ENCODE data around the gene PLPP7. TPM values are rescaled to one million over a fixed set of nuclear protein-coding genes. Genes with fewer than 3 reads are reported as not detected.

PLPP7 gene
- total RNA-seq, 4 donors from 2014 or later = 1.1 to 2.9 (median 2.7) TPM

DNA sequence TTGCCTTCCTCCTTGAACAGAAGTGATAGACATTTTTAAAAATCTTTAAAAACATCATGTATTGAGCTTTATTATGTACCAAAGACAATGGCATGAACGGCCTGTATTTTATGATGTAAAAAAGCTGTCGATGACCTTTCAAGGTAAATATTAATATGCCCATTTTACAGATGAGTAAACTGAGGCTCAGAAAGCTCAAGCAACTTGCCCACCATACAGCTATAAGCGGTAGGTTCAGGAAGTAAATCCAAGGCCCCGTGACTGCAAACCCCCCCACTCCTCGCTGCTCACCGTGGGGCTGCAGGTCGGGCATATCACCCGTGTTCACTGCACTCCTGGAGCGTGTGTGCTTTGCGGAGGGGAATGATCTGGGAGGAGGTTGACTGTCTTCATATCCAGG is 3.4 kb downstream of the PLPP7 start:
- no peaks in the 10 kb centered on the region for H3K4me1 ChIP-seq
- no peak for DNase-seq
- intact Hi-C loops (cut with DNase I) = no loop called here

DNA sequence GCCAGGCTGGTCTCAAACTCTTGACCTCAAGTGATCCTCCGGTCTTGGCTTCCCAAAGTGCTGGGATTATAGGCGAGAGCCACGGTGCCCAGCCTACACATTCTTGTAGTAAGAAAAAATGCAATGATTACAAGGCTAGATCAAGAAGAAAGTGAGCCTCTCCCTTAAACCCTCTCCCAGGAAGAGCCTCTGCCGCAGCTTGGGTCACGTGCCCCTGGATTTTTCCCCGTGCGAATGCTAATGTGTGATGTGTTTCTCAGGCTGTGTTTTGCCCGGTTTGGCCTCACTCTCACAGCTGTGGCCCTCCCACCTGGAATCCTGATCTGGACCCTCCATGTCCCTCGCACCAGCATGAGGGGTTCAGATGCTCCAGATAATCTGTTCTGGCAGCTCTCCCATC is 6.9 kb downstream of the PLPP7 start:
- Histone ChIP-seq H3K4me3 (replicated peaks in 1 of 3) (no peak overlapping the region), H3K4me1 (no peaks in the 10 kb centered on the region), H3K27ac (no peak overlapping the region), H3K36me3 (no peaks in the 10 kb centered on the region), H3K9me3 (no peaks in the 10 kb centered on the region), H3K27me3 (no peaks in the 10 kb centered on the region)
- 75 to 84% methylated on average over 9 of the region's 9 CpGs for WGBS, 2 donors
- TF ChIP-seq, protein P1, sequence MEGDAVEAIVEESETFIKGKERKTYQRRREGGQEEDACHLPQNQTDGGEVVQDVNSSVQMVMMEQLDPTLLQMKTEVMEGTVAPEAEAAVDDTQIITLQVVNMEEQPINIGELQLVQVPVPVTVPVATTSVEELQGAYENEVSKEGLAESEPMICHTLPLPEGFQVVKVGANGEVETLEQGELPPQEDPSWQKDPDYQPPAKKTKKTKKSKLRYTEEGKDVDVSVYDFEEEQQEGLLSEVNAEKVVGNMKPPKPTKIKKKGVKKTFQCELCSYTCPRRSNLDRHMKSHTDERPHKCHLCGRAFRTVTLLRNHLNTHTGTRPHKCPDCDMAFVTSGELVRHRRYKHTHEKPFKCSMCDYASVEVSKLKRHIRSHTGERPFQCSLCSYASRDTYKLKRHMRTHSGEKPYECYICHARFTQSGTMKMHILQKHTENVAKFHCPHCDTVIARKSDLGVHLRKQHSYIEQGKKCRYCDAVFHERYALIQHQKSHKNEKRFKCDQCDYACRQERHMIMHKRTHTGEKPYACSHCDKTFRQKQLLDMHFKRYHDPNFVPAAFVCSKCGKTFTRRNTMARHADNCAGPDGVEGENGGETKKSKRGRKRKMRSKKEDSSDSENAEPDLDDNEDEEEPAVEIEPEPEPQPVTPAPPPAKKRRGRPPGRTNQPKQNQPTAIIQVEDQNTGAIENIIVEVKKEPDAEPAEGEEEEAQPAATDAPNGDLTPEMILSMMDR (IDR thresholded peaks at IDR 0.05) = no peak
- TF ChIP-seq POLR2A (IDR thresholded peaks at IDR 0.05) = no peak
- intact Hi-C loops (cut with DNase I) = no loop called here
- no peak for DNase-seq

More for the DNA sequence above, 3.4 kb downstream of the PLPP7 start:
- Histone ChIP-seq H3K9me3 (no peaks in the 10 kb centered on the region), H3K27me3 (no peaks in the 10 kb centered on the region), H3K36me3 (no peaks in the 10 kb centered on the region), H3K27ac (no peak overlapping the region), H3K4me3 (replicated peaks in 1 of 3) (no peak overlapping the region)
- TF ChIP-seq, protein P1 (IDR thresholded peaks at IDR 0.05) = no peak
- TF ChIP-seq POLR2A (IDR thresholded peaks at IDR 0.05) = no peak
- 94 to 96% methylated on average over 7 to 10 of the region's 10 CpGs for WGBS, 2 donors

DNA sequence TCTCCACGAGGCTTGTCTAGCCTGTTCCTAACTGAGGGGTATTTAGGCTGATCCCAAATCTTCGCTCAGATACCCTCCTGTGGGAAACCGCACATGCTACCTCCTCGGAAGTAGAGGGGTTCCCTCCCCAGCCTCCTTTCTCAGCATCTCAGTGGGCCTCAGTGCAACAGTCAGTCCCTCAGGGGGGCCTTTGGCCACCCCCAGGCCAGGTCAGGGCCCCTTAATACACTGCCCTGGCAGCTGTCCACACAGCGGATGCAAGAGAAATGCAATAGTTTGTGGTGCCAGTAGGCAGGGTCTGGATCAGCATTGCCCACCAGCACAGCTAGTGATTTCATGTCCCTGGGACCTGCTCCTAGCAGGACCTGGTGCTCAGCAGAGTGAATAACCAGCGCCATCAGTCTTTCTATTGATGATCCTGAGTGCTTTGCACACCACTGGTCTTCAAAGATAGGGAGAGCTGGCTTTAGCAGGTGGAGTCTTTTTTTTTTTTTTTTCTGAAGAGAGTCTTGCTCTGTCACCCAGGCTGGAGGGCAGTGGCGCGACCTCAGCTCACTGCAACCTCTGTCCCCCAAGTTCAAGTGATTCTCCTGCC is 7.5 kb downstream of the PLPP7 start:
- Histone ChIP-seq H3K36me3 (no peaks in the 10 kb centered on the region), H3K4me1 (no peaks in the 10 kb centered on the region), H3K9me3 (no peaks in the 10 kb centered on the region), H3K27ac (no peak overlapping the region), H3K27me3 (no peaks in the 10 kb centered on the region), H3K4me3 (replicated peaks in 1 of 3) (no peak overlapping the region)
- no peak for TF ChIP-seq POLR2A (IDR thresholded peaks at IDR 0.05)
- TF ChIP-seq, protein P1 (IDR thresholded peaks at IDR 0.05) = no peak
- intact Hi-C loops (cut with DNase I) = no loop called here
- WGBS, 2 donors = 85 to 87% methylated on average over 7 to 8 of the region's 8 CpGs
- DNase-seq = no peak

DNA sequence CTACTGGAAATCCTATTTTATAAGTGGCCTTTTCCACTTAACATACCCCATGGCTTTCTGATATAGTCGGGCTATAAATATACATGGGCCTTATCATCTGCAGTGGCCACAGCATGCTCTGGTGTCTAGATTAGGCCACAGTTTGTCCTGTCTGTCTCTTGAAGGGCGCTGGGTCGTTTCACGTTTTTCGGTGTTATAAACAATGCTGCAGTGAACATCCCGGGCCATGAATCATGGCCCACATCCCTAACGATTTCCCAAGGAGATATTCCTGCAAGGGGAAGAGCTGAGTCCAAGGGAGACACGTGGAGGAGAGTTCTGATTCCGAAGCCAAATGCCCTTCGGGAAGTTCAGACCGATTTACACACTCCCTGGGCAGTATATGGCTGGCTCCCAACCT is 8.4 kb downstream of the PLPP7 start:
- no peaks in the 10 kb centered on the region for H3K4me1 ChIP-seq
- DNase-seq = no peak
- H3K36me3 ChIP-seq = no peaks in the 10 kb centered on the region
- intact Hi-C loops (cut with DNase I) = no loop called here
- WGBS, 2 donors = 77 to 78% methylated on average over 11 of the region's 11 CpGs
- no peak overlapping the region for H3K27ac ChIP-seq
- no peaks in the 10 kb centered on the region for H3K27me3 ChIP-seq
- no peak for TF ChIP-seq POLR2A (IDR thresholded peaks at IDR 0.05)
- TF ChIP-seq, protein P1 (IDR thresholded peaks at IDR 0.05) = no peak
- H3K9me3 ChIP-seq = no peaks in the 10 kb centered on the region
- no peak overlapping the region for H3K4me3 ChIP-seq (replicated peaks in 1 of 3)

DNA sequence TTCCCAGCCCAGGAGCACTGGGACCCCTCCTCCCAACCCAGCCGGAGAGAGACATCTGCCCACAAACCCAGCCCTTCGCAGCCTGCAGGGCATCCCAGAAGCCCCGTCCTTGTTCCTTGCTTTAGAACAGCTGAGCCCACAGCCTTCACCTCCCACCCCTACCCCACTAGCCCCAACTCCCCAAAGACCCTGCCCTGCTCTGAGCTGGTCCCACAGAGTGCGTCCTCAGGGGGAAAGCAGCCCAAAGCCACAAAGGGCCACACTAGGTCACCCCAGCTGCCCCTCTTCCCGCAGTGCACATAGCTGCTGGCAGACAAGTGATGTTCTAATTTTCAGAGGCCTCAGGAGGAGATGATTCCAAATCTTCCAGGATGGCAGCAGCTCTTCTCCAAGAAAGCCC is 8.8 kb downstream of the PLPP7 start:
- 79 to 81% methylated on average over 4 to 5 of the region's 5 CpGs for WGBS, 2 donors
- no peaks in the 10 kb centered on the region for H3K36me3 ChIP-seq
- no peaks in the 10 kb centered on the region for H3K27me3 ChIP-seq
- H3K9me3 ChIP-seq = no peaks in the 10 kb centered on the region
- intact Hi-C loops (cut with DNase I) = no loop called here
- TF ChIP-seq POLR2A (IDR thresholded peaks at IDR 0.05) = no peak
- TF ChIP-seq, protein P1 (IDR thresholded peaks at IDR 0.05) = no peak
- no peak overlapping the region for H3K27ac ChIP-seq
- no peaks in the 10 kb centered on the region for H3K4me1 ChIP-seq
- no peak for DNase-seq
- H3K4me3 ChIP-seq (replicated peaks in 1 of 3) = no peak overlapping the region
